HTR-8/SVneo (cell line): ENCODE data around the gene N4BP2.
"Not testable (repeated sequence)": the region's sequence is repeated elsewhere in the genome, so short reads cannot be mapped to it uniquely, and the experiment has no call there.

Experiments
- DNase-seq: peaks from one replicate; pipeline ENCODE4 v3.0.0; 2011; ENCODE audit warnings: low spot score, mixed read lengths; ENCODE audit not compliant: insufficient read length
- FAIRE-seq: peaks from 2 replicates; lab custom pipeline; 2011; peaks lifted over from hg19 to GRCh38; lab: Jason Lieb, UNC

The N4BP2 gene

DNA sequence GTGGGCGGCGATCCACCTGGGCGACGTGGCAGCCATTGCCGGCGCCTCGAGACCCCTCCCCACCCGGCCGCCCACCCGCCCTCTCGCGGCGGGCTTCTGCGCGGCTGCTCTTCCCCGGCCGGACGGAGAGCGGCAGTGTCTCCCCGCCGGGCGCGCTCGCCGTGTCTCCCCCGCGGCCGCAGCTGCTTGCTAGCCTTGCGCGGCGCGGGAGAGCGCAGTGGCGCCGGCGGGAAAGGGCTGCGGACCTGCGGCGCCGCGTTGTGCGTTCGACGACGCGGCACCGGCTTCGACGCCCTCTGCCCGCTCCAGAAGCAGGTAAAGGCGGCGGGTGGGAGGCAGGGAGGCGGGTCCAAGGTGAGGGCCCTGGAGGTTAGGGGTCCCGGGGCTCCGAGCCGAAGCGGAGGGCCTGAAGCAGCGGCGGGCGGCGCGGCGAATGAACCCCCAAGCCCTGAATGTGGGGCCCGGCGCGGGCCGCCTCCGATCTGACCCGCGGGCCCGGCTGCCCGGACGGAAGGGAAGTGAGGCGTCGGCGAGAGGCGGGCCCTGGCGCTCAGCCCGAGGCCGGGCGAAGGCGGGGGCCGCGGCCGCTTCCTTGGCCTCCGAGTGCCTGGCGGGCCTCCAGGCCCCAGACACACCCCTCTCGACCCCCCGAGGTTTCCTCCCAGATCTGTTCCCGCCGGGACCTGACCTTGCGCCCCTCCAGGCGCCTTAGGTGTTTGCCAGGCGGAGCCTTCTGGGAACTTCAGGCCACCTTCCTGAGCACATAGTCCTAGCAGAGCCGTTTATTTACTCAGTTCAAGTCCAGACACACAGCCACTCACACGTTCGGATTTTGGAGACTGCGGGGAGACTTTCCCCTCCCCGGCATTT is at the start of gene N4BP2:
TSS of gene N4BP2 (plus strand) at position 135 of the 870 bp plus-strand sequence. CDS start 40,491 bp downstream, outside the sequence.
- DNase-seq (peak; percentile 76), FAIRE-seq (peak; percentile 23)

GRCh38 chr4:40016007-40016406 is 40.6 kb upstream of the N4BP2 start:
- no peak for FAIRE-seq
- DNase-seq = no peak

- FAIRE-seq (no peak), DNase-seq (no peak)
These were observed 36.4 kb upstream of the N4BP2 start for GRCh38 chr4:40020221-40020620.

- not testable (repeated sequence) for DNase-seq, FAIRE-seq
These were observed 35.5 kb upstream of the N4BP2 start for GRCh38 chr4:40021116-40021515.

GRCh38 chr4:40024049-40024448 is 32.6 kb upstream of the N4BP2 start:
- DNase-seq, FAIRE-seq: not testable (repeated sequence)

DNA sequence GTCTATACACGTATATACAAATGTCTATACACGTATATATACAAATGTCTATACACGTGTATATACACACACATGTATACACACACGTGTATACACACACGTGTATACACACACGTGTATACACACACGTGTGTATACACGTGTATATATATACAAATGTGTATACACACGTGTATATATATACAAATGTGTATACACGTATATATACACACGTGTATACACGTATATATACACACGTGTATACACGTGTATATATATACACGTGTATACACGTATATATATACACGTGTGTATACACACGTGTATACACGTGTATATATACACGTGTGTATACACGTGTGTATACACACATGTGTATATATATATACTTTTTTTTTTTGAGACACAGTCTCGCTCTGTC is 23.9 kb upstream of the N4BP2 start:
- no peak for DNase-seq
- no peak for FAIRE-seq

GRCh38 chr4:40033613-40034012 is 23.0 kb upstream of the N4BP2 start:
- DNase-seq (no peak), FAIRE-seq (no peak)

- DNase-seq (no peak), FAIRE-seq (no peak)
These were observed 17.7 kb upstream of the N4BP2 start for GRCh38 chr4:40038977-40039376.

GRCh38 chr4:40040908-40041307 is 15.7 kb upstream of the N4BP2 start:
- no peak for FAIRE-seq
- no peak for DNase-seq

DNA sequence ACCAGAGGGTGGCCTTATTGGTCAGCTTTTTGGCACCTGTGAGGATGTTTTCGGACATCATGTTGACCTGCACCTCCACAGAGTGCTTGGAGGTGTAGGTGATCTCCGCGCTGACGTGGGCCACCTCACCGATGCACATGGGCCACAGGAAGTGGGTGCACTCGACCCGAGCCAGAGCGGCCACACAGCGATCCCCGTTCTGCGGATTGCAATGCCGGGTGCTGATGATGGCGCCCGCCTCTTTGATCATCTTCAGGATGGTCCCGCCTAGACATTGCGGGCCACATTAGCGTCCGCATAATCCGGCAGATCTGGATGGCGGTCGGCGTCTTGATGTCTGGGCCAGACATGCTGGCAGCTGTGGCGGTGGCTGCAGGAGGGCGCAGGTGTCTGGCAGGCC is 12.9 kb upstream of the N4BP2 start:
- no peak for DNase-seq
- no peak for FAIRE-seq

DNA sequence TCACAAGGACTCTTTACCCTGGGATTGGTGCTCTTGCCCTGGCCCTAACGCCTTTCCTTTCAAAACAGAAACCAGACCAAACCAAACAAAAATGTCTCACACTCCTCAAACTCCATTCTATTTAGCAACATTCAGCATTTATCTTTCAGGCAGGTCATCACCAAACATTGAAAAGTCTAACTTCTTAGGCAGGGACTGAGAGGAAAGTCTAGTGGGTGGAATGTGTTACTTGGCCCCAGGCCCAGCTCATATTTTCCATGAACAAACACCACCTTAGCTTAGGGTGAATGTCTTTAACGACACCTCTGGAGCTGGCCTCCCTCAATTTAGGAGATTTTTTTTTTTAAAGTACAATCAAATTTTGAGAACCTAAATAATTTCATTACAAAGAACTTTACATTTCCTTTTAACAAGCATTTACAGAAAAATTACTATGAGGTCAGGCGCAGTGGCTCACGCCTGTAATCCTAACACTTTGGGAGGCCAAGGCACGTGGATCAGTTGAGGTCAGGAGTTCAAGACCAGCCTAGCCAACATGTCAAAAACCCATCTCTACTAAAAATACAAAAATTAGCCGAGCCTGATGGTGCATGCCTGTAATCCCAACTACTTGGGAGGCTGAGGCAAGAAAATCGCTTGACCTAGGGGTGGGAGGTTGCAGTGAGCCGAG is 10.2 kb upstream of the N4BP2 start:
- no peak for FAIRE-seq

DNA sequence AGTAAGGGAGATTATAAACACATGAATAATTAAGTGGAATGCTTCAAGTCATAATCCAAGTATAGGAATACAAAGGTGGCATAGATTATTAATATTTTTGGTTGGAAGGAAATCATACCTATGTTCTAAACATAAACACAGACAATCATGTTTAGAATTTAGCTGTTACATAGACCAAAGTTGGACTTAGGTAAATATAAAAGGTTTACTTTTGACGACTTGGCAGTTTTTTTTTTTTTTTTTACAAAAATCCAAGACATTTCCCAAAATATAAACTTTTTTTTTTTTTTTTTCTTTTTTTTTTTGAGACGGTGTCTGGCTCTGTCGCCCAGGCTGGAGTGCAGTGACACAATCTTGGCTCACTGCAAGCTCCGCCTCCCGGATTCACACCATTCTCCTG is 3.5 kb upstream of the N4BP2 start:
- no peak for DNase-seq

More for the DNA sequence above, 10.2 kb upstream of the N4BP2 start:
- peak; percentile 51 for DNase-seq

GRCh38 chr4:40055511-40055862 is 1.2 kb upstream of the N4BP2 start:
- no peak for DNase-seq
- no peak for FAIRE-seq

More for the DNA sequence above, 3.5 kb upstream of the N4BP2 start:
- FAIRE-seq = no peak

DNA sequence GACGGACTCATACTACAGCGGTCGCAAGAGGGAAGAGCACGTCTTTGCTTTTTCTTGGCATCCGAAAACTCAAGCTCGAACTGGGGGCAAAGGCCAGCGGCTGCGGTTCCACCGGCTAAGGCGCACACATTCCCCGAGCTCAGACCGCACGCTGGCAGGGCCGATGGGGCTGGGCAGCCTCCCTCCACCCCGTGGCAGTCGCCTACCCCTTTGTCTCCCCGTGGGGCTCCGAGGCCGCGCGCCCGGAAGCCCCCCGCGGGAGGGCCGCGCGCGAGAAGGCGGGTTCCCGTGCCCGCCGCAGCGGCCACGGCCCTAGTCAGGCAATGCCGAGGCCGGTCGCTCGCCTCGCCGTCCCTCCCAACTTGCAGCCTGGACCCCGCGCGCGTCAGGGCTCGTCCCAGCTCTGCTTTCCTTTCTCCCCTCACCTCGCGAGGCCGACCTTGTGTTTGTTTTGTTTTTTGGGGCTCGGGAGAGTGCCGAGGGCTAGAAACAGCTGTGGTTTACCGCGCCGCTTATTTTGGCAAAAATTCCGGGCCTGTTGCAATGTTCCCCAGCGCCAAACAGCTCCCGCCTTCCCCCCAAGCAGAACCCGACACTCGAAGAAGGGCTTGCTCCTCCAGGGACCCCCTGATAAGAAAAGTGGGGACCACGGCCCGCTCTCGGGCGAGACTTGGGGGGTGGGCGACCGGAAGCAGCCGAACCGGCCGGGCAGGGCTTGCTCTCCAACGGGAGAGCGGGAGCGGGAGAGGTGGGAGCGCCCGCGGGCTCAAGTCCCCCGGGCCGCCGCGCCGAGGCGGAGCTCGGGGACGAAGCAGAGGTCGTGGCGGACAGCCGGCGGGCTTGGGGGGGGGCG is 561 bp upstream of the N4BP2 start:
- DNase-seq (peak; percentile 74), FAIRE-seq (no peak)

DNA sequence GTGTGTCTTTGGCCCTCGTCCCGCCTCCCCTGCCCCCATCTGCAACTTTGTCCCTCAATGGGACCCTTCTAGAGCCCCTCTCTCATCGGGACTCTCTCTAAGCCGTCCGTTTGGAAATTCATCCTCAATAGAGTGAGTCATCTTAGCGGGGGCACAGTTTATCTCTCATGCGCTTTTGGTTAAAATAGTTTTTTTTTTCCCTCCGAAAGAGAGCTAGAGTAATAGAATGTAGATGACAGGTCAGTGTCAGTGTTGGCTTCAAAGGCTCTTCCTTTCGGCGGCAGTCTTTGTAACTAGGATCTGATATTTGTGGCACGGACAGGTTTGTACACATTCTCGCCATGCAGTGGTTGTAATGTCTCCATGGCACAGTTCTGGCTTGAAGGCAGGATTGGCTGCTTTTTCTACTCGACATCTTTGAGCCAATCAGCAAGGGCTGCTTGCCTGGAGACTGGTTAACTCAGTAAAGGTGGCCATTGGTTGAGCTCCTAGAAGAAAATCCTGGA is 989 bp downstream of the N4BP2 start:
- peak; percentile 78 for FAIRE-seq
- peak; percentile 96 for DNase-seq

DNA sequence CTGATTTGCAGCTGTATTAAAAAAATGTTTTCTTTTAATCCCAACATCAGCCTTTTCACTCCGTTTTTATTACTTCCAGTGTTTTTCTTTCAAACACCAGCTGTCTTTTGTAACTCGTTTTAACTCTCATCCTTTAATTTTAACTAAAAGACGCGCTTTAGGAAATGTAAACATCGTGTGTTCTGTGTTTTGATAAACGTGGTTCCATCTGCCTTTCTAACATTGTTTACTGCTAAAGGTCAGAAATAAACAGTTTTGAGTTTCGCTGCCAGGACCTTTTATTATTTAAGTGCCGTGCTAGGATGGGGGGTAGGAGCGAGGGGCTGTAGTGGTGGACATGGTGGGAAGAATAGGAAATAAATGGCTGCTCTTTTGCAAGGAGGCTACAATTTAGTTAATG is 1.5 kb downstream of the N4BP2 start:
- no peak for FAIRE-seq
- peak; percentile 14 for DNase-seq

DNA sequence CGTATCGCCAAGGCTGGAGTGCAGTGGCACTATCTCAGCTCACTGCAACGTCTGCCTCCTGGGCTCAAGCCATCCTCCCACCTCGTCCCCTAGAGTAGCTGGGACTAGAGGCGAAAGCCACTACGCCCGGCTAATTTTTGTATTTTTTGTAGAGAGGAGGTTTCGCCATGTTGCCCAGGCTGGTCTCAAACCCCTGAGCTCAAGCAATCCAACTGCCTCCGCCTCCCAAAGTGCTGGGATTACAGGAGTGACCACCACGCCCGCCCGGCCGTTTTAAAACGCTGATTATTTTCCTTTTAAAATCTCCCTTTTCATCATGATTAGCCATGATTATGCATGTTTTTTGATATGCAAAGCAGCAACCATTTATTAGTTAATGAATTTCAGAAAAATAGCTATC is 2.2 kb downstream of the N4BP2 start:
- no peak for FAIRE-seq
- DNase-seq = no peak

- FAIRE-seq (no peak), DNase-seq (no peak)
These were observed 2.7 kb downstream of the N4BP2 start for GRCh38 chr4:40059362-40059761.

GRCh38 chr4:40065010-40065409 is 8.4 kb downstream of the N4BP2 start:
- FAIRE-seq (no peak), DNase-seq (no peak)

- DNase-seq (no peak), FAIRE-seq (no peak)
These were observed 10.0 kb downstream of the N4BP2 start for GRCh38 chr4:40066651-40067050.
